ENCODE measurements around the gene CYP4V2.

GRCh38 chr4:186144946-186145569 lies 46.3 kb upstream of the CYP4V2 start:
- no peak for TF ChIP-seq CTCF (IDR thresholded peaks at IDR 0.05)
- no peak for TF ChIP-seq POLR2AphosphoS5 (IDR thresholded peaks at IDR 0.05)
